Lower leg skin (tissue), 3 donors: ENCODE data around the gene DENR.

Experiments
- CTCF ChIP-seq, 3 donors: fragments of 450-650 bp; IDR thresholded peaks; one replicate each; pipeline ENCODE4 v1.5.1; 2016; ENCODE audit warnings: antibody characterized with exemption in 3 of 3, mild to moderate bottlenecking in 3 of 3, moderate library complexity in 2 of 3
- POLR2A ChIP-seq, 2 donors: fragments of 450-650 bp; IDR thresholded peaks; one replicate each; pipeline ENCODE4 v1.6.1; 2016 to 2017; ENCODE audit warnings: antibody characterized with exemption in 2 of 2, mild to moderate bottlenecking in 1 of 2, moderate library complexity in 1 of 2

GRCh38 chr12:122743895-122744525 lies 8.6 kb upstream of the DENR start:
- TF ChIP-seq CTCF (IDR thresholded peaks at IDR 0.05) (no peak), POLR2A (IDR thresholded peaks at IDR 0.05) (no peak)
